ENCODE results near the gene CSNK2B. TPM values are rescaled to one million over a fixed set of nuclear protein-coding genes. Genes with fewer than 3 reads are reported as not detected.
A peak's percentile ranks its signal among the peaks of the same experiment; 100 is the strongest.

CSNK2B gene
- total and polyA plus RNA-seq, 10 of the 15 experiments (the other 5 are each of a cell fraction or from before 2014, with no cell fraction given): 56.3 to 405 (median 286) TPM

GRCh38 chr6:31619805-31620585, 45.9 kb upstream of the CSNK2B start (continued):
- TF ChIP-seq RELA (IDR thresholded peaks at IDR 0.05; ENCODE audit: borderline replicate concordance, partially characterized antibody): peak; percentile 82
- no peak for TF ChIP-seq SUZ12 (IDR thresholded peaks at IDR 0.05; ENCODE audit: unreplicated experiment)
- TF ChIP-seq EZH2 (IDR thresholded peaks at IDR 0.05; ENCODE audit: borderline replicate concordance, control insufficient read depth, low read depth, low read length): no peak
- TF ChIP-seq ZNF24 (IDR thresholded peaks at IDR 0.05): no peak
- TF ChIP-seq SMAD5 (IDR thresholded peaks at IDR 0.05; ENCODE audit: low read depth): peak; percentile 84
- TF ChIP-seq CTCF (IDR thresholded peaks at IDR 0.05 in 2 of 3, conservative IDR thresholded peaks at IDR 0.05 in 1 of 3; ENCODE audit: control insufficient read depth in 2 of 3, extremely low read depth in 1 of 3, insufficient read depth in 1 of 3, low read depth in 3 of 3, low read length in 3 of 3): no peak
- TF ChIP-seq, protein P1, sequence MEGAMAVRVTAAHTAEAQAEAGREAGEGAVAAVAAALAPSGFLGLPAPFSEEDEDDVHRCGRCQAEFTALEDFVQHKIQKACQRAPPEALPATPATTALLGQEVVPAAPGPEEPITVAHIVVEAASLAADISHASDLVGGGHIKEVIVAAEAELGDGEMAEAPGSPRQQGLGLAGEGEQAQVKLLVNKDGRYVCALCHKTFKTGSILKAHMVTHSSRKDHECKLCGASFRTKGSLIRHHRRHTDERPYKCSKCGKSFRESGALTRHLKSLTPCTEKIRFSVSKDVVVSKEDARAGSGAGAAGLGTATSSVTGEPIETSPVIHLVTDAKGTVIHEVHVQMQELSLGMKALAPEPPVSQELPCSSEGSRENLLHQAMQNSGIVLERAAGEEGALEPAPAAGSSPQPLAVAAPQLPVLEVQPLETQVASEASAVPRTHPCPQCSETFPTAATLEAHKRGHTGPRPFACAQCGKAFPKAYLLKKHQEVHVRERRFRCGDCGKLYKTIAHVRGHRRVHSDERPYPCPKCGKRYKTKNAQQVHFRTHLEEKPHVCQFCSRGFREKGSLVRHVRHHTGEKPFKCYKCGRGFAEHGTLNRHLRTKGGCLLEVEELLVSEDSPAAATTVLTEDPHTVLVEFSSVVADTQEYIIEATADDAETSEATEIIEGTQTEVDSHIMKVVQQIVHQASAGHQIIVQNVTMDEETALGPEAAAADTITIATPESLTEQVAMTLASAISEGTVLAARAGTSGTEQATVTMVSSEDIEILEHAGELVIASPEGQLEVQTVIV (IDR thresholded peaks at IDR 0.05; ENCODE audit: borderline replicate concordance, partially characterized antibody): no peak
- TF ChIP-seq BCL11A (IDR thresholded peaks at IDR 0.05; ENCODE audit: low read depth, low read length): no peak; the same call in 1 of the 2 replicates
- peak; percentile 99 for TF ChIP-seq ZNF384 (IDR thresholded peaks at IDR 0.05; ENCODE audit: borderline replicate concordance, low read depth, low read length)
- 0 out of 2 replicates have a peak, but pooled peaks have one; percentile 76 for TF ChIP-seq STAT1 (conservative IDR thresholded peaks at IDR 0.05)
- TF ChIP-seq NFXL1 (IDR thresholded peaks at IDR 0.05; ENCODE audit: borderline replicate concordance): no peak
- no peak for TF ChIP-seq HDAC2 (IDR thresholded peaks at IDR 0.05)
- peak; percentile 93 for TF ChIP-seq NFYB (IDR thresholded peaks at IDR 0.05; ENCODE audit: insufficient read depth, low read depth, low read length)
- TF ChIP-seq, protein P2, sequence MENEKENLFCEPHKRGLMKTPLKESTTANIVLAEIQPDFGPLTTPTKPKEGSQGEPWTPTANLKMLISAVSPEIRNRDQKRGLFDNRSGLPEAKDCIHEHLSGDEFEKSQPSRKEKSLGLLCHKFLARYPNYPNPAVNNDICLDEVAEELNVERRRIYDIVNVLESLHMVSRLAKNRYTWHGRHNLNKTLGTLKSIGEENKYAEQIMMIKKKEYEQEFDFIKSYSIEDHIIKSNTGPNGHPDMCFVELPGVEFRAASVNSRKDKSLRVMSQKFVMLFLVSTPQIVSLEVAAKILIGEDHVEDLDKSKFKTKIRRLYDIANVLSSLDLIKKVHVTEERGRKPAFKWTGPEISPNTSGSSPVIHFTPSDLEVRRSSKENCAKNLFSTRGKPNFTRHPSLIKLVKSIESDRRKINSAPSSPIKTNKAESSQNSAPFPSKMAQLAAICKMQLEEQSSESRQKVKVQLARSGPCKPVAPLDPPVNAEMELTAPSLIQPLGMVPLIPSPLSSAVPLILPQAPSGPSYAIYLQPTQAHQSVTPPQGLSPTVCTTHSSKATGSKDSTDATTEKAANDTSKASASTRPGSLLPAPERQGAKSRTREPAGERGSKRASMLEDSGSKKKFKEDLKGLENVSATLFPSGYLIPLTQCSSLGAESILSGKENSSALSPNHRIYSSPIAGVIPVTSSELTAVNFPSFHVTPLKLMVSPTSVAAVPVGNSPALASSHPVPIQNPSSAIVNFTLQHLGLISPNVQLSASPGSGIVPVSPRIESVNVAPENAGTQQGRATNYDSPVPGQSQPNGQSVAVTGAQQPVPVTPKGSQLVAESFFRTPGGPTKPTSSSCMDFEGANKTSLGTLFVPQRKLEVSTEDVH (IDR thresholded peaks at IDR 0.05; ENCODE audit: low read depth, partially characterized antibody): peak; percentile 82
- TF ChIP-seq, protein P3, sequence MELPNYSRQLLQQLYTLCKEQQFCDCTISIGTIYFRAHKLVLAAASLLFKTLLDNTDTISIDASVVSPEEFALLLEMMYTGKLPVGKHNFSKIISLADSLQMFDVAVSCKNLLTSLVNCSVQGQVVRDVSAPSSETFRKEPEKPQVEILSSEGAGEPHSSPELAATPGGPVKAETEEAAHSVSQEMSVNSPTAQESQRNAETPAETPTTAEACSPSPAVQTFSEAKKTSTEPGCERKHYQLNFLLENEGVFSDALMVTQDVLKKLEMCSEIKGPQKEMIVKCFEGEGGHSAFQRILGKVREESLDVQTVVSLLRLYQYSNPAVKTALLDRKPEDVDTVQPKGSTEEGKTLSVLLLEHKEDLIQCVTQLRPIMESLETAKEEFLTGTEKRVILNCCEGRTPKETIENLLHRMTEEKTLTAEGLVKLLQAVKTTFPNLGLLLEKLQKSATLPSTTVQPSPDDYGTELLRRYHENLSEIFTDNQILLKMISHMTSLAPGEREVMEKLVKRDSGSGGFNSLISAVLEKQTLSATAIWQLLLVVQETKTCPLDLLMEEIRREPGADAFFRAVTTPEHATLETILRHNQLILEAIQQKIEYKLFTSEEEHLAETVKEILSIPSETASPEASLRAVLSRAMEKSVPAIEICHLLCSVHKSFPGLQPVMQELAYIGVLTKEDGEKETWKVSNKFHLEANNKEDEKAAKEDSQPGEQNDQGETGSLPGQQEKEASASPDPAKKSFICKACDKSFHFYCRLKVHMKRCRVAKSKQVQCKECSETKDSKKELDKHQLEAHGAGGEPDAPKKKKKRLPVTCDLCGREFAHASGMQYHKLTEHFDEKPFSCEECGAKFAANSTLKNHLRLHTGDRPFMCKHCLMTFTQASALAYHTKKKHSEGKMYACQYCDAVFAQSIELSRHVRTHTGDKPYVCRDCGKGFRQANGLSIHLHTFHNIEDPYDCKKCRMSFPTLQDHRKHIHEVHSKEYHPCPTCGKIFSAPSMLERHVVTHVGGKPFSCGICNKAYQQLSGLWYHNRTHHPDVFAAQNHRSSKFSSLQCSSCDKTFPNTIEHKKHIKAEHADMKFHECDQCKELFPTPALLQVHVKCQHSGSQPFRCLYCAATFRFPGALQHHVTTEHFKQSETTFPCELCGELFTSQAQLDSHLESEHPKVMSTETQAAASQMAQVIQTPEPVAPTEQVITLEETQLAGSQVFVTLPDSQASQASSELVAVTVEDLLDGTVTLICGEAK (IDR thresholded peaks at IDR 0.05; ENCODE audit: borderline replicate concordance): peak; percentile 25; the same call in 1 of the 2 replicates
- peak; percentile 83 for TF ChIP-seq YY1 (IDR thresholded peaks at IDR 0.05; ENCODE audit: low read depth, low read length)
- TF ChIP-seq RB1 (IDR thresholded peaks at IDR 0.05; ENCODE audit: borderline replicate concordance): peak; percentile 57; the same call in 1 of the 2 replicates
